Gastroesophageal sphincter (tissue), 4 donors: ENCODE data around the gene LEO1. TPM values are rescaled to one million over a fixed set of nuclear protein-coding genes. Genes with fewer than 3 reads are reported as not detected.
A peak's percentile ranks its signal among the peaks of the same experiment; 100 is the strongest.

Experiments
- ATAC-seq: fragments of 150-250 bp; one replicate; pipeline ENCODE4 v1.9.1; 2016; ENCODE audit warnings: mild to moderate bottlenecking, moderate library complexity
- H3K27ac ChIP-seq, 4 donors: fragments of 200-600 bp; sonication (generic) in 3 of 4; 1 replicate in 3 of 4; 2 replicates in 1 of 4; pipeline ENCODE4 v1.5.1; 2016 to 2019
- H3K27me3 ChIP-seq: fragments of 200-600 bp; sonication (generic); one replicate; pipeline ENCODE4 v1.5.1; 2019
- H3K36me3 ChIP-seq, 2 donors: fragments of 200-600 bp; sonication (generic); one replicate each; pipeline ENCODE4 v1.5.1; 2019; ENCODE audit warnings: control low read depth in 1 of 2
- H3K4me1 ChIP-seq, 3 donors: fragments of 200-600 bp; sonication (generic); 1 replicate in 2 of 3; 2 replicates in 1 of 3; pipeline ENCODE4 v1.5.1; 2016 to 2019; ENCODE audit warnings: control low read depth in 2 of 3
- H3K4me3 ChIP-seq, 2 donors: fragments of 200-600 bp; sonication (generic); one replicate each; pipeline ENCODE4 v1.5.1; 2019; ENCODE audit warnings: mild to moderate bottlenecking in 1 of 2, moderate library complexity in 1 of 2
- H3K9me3 ChIP-seq, 3 donors: fragments of 200-600 bp; sonication (generic); one replicate each; pipeline ENCODE4 v1.5.1; 2017 to 2019; ENCODE audit warnings: control low read depth in 2 of 3
- EP300 ChIP-seq: sonication (generic); formaldehyde crosslinking; IDR thresholded peaks from one replicate; pipeline ENCODE4 v1.6.1; 2017; ENCODE audit warnings: antibody characterized with exemption, mild to moderate bottlenecking
- POLR2A ChIP-seq, 2 donors: fragments of 450-650 bp; IDR thresholded peaks; one replicate each; pipeline ENCODE4 v1.6.1; 2017; ENCODE audit warnings: antibody characterized with exemption in 2 of 2, mild to moderate bottlenecking in 2 of 2, moderate library complexity in 1 of 2
- POLR2AphosphoS5 ChIP-seq: sonication (generic); formaldehyde crosslinking; IDR thresholded peaks from one replicate; pipeline ENCODE4 v1.6.1; 2017; ENCODE audit warnings: antibody characterized with exemption
- whole genome bisulfite sequencing, 2 donors: methylation state at CpG; one replicate each; pipeline ENCODE4 v1.1.5; 2018; ENCODE audit warnings: low coverage in 1 of 2; 5-methylcytosine and 5-hydroxymethylcytosine counted together
- total RNA-seq, 4 donors: library from RNA; depleted of rRNA; stranded (reverse); fragments of >200 nt; gene quantifications; one replicate each; pipeline ENCODE4 v1.1.0, GENCODE V29; 2016
- TF ChIP-seq, protein P1 (sequence below), 4 experiments: fragments of 200-600 bp in 2 of 4; fragments of 450-650 bp in 2 of 4; sonication (generic) in 1 of 4; IDR thresholded peaks; one replicate each; pipeline ENCODE4 v1.5.1; 2017 to 2019; ENCODE audit warnings: antibody characterized with exemption in 4 of 4, mild to moderate bottlenecking in 2 of 4, moderate library complexity in 2 of 4

LEO1 gene
- total RNA-seq, 4 donors from 2014 or later: 11.7 to 15.7 (median 13.2) TPM

DNA sequence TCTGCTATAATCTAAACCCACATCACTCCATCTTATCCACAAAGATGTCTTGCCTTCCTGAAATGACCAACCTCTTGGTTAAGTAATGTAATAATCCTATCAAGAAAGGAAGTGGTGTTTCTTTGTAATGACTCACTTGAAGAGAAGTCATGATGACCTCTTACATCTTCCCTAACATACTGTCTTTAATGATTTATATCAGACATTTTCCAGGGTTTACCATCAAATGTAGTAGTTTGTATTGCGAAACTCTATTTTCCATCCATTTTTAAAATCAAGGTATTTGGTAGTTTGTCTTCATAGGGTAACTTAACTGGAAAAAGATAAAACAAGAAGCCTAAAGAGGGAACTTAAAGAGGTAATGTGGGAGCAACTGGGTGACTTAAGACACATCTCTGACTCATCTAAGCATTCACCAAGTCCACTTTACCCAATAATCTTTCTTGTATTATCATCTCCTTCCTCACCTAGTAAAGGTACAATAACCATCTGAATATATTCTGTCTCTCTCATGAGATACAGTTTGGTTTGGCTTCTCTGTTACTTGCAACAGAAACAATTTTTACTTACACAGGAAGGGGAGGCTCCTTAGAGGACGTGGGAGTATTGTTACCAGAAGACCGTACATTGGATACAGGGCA, 41.7 kb upstream of the LEO1 start:
- H3K36me3 ChIP-seq: no peaks in the 10 kb centered on the region
- no peak overlapping the region for H3K27ac ChIP-seq
- TF ChIP-seq, protein P1, sequence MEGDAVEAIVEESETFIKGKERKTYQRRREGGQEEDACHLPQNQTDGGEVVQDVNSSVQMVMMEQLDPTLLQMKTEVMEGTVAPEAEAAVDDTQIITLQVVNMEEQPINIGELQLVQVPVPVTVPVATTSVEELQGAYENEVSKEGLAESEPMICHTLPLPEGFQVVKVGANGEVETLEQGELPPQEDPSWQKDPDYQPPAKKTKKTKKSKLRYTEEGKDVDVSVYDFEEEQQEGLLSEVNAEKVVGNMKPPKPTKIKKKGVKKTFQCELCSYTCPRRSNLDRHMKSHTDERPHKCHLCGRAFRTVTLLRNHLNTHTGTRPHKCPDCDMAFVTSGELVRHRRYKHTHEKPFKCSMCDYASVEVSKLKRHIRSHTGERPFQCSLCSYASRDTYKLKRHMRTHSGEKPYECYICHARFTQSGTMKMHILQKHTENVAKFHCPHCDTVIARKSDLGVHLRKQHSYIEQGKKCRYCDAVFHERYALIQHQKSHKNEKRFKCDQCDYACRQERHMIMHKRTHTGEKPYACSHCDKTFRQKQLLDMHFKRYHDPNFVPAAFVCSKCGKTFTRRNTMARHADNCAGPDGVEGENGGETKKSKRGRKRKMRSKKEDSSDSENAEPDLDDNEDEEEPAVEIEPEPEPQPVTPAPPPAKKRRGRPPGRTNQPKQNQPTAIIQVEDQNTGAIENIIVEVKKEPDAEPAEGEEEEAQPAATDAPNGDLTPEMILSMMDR (IDR thresholded peaks at IDR 0.05): no peak
- TF ChIP-seq EP300 (no peak), POLR2AphosphoS5 (no peak), POLR2A (IDR thresholded peaks at IDR 0.05) (no peak)
- no peak for ATAC-seq
- no peaks in the 10 kb centered on the region for H3K9me3 ChIP-seq
- H3K27me3 ChIP-seq: no peaks in the 10 kb centered on the region
- peaks cover 0 to 14% (median 0%) of the 10 kb centered on the region in 3 donors for H3K4me1 ChIP-seq
- no peak overlapping the region for H3K4me3 ChIP-seq
- 72 to 100% methylated on average over 1 to 3 of the region's 3 CpGs for WGBS, 2 donors

DNA sequence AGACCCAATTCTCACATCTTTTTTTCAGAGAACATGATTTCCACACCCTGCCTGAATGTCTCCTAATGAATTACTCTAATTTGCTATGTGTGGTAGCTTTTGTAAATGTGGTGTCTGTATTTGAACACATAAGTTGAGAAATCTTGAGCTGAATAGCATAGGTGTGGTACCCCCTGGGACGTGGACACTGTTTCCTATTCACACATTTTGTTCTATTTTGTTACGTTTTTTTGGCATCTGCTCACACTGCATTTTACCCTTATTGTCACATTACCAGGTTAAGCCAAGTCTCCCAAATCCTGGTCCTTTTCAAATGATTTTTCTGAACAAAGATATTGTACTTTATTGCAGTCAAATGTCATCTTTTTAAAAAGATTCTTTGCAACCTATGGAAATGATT, 40.6 kb upstream of the LEO1 start:
- Histone ChIP-seq H3K9me3 (no peaks in the 10 kb centered on the region), H3K4me1 (peaks cover 0 to 12% (median 0%) of the 10 kb centered on the region in 3 donors), H3K27ac (peak overlapping the region in 1 of 4 donors; percentile 24), H3K27me3 (no peaks in the 10 kb centered on the region), H3K4me3 (no peak overlapping the region), H3K36me3 (no peaks in the 10 kb centered on the region)
- 50 to 58% methylated on average over 2 of the region's 2 CpGs for WGBS, 2 donors
- TF ChIP-seq POLR2A (IDR thresholded peaks at IDR 0.05) (no peak), EP300 (no peak), POLR2AphosphoS5 (no peak)
- TF ChIP-seq, protein P1 (IDR thresholded peaks at IDR 0.05): no peak
- ATAC-seq: no peak

DNA sequence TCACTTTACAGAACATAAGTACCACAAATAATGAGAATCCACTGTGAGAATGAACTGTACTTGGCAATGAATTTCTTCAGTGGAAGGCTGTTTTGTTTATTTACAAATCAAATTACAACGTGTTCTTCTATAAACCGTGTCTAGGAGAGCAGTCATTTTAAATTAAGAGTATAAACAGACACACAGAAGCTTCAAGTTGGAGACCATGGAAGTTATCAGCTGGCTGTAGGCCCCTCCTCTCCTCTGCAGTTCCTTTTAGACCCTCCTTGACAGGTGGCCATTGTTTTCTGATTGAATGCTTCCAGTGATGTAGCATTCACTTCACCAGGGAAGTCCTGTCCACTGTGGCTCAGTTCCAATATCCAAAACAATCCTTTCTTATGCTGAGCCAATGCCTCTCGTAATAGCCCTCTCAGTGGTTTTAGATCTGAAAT, 40.1 kb upstream of the LEO1 start:
- Histone ChIP-seq H3K27ac (peak overlapping the region in 1 of 4 donors; percentile 24), H3K36me3 (no peaks in the 10 kb centered on the region), H3K4me3 (no peak overlapping the region), H3K27me3 (no peaks in the 10 kb centered on the region), H3K4me1 (peaks cover 0 to 12% (median 0%) of the 10 kb centered on the region in 3 donors), H3K9me3 (no peaks in the 10 kb centered on the region)
- TF ChIP-seq EP300 (no peak), POLR2AphosphoS5 (no peak), POLR2A (IDR thresholded peaks at IDR 0.05) (no peak)
- TF ChIP-seq, protein P1 (IDR thresholded peaks at IDR 0.05): no peak
- ATAC-seq: no peak
- WGBS, 2 donors: 7 to 31% methylated on average over 3 of the region's 3 CpGs

DNA sequence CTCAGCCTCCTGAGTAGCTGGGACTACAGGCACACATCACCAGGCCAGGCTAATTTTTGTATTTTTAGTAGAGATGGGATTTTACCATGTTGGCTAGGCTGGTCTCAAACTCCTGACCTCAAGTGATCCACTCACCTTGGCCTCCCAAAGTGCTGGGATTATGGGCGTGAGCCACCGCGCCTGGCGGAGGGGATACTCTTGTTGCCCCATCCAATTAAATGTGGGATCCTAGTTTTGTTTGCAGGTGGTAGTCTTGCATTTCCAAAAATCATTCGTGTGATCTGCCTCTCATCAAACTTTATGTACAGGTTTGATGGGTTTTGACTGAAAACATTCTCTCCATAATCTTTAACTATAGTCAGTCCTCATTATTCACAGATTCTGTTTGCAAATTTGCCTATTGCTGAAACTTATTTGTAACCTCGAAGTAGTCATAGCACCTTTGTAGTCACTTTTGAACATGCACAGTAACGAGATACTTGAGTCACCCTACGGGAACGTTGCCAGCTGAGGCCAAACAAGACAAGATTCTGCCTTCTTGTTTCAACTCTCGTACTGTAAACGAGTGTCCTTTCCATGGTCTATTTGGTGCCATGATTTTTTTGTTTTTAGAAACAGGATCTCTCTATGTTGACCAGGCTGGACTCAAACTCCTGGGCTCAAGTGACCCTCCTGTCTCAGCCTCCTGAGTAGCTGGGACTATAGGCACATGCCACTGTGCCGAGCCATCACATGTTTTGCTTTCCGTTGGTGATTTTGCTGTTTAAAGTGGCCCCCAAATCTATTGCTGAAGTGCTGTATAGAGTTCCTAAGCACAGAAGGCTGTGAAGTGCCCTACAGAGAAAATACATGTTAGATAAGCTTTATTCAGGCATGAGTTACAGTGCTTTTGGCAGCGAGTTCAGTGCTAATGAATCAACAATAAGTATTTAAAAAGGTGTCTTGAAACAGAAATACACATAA, 39.3 kb upstream of the LEO1 start:
- H3K4me1 ChIP-seq: peaks cover 0 to 12% (median 0%) of the 10 kb centered on the region in 3 donors
- H3K4me3 ChIP-seq: no peak overlapping the region
- WGBS, 2 donors: 71 to 82% methylated on average over 4 to 14 of the region's 14 CpGs
- no peaks in the 10 kb centered on the region for H3K27me3 ChIP-seq
- peak overlapping the region in 1 of 4 donors; percentile 24 for H3K27ac ChIP-seq
- H3K9me3 ChIP-seq: no peaks in the 10 kb centered on the region
- no peaks in the 10 kb centered on the region for H3K36me3 ChIP-seq
- TF ChIP-seq, protein P1 (IDR thresholded peaks at IDR 0.05): no peak
- no peak for TF ChIP-seq EP300
- TF ChIP-seq POLR2A (IDR thresholded peaks at IDR 0.05): no peak
- TF ChIP-seq POLR2AphosphoS5: no peak
- no peak for ATAC-seq
